8988T (cell line): Measurements from ENCODE around the gene EQTN.

ENCODE experiments used
- DNase-seq: peaks from one replicate; pipeline ENCODE4 v3.0.0; 2011

The EQTN gene

DNA sequence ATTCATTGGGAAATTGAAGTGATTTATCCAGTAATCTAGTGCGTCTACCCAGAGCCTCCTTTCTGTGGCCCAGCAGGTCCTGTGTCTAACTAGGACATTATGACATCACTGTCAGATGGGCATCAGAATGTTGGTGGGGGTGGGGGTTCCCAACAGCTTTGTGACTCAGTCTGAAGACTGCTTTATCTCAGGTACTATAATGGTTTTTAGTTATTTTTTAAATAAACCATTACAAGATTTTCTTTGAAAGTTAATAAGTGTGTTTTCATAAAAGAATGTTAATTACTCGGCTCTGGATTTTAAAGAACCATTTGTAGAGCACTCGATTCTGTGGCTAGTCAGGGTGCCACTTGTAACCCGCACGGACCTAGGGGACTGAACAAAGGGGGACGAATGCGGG is at the start of gene EQTN:
EQTN (minus strand) TSS at position 101 of the 400 bp plus-strand sequence; CDS start at position 6, 95 bp downstream.
- no peak for DNase-seq

DNA sequence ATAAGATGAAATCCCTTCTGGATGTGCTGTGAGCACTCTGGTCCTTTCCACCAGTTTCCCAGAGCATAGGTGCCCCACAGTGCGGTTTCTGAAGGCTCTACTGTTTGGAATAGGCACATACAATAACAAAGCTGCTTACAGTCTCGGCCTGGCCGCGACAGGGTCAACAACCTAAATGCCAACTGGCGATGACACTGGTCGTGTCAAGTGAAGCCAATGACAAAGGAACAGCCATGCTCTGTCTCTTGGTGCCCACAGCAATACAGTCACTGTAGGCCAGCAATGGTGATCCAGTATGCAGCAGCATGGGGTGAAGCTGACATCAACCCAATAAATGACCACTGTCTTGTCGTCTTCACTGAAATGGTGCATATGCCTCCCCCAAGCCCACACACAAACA is 47.8 kb upstream of the EQTN start:
- no peak for DNase-seq

DNA sequence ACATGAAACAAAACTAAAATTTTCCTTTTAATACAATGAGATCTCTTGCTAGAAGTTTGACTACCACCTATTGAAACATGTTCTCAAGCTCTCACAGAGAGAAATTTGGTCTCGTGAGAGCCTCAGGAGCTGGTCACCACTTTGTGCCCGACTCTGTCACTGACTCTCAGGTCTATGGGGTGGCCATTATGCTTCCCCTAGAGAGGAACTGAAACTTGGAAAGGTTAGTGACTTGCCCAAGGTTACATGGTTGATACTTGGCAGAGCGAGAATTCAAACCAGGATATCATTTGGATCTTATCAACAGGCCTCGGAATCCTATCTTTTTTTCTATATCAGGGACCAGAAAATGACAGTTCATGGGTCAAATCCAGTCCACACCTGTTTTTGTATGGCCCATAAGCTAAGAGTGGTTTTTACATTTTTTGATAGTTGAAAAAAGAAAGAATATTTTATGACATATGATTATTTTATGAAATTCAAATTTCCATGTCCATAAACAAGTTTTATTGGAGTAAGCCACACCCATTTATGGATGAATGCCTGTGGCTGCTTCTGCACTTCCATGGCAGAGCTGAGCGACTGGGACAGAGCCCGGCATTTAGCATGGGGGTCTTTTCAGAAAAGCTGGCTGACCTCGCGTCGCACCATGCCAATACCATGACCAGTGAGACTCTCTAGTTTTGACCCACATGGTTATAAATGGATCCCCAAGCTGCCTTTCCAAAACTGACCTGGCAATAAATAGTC is 44.8 kb upstream of the EQTN start:
- DNase-seq: no peak

GRCh38 chr9:27340961-27341511 is 44.1 kb upstream of the EQTN start:
- DNase-seq: no peak

GRCh38 chr9:27340285-27340674 is 43.3 kb upstream of the EQTN start:
- DNase-seq: no peak

GRCh38 chr9:27339661-27340284 is 42.8 kb upstream of the EQTN start:
- no peak for DNase-seq

DNA sequence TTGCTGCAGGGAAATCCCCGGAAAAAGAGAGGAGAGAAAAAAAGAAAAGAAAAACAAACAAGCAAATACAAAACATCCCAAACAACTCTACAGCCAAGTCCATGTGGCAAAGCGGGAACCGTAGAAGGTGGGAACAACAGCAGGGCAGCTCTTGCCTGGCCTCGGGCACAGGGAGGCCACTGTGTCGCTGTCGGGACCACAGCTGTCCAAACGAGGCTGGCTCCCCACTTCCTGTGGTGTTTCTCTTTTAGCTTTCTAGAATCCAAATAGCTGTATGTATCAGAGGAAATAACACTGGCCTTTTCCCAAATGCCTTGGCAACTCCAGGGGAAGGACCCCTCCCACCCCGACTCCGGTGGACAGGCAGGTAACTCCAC is 41.6 kb upstream of the EQTN start:
- DNase-seq: no peak

- DNase-seq: no peak
Measured at GRCh38 chr9:27337833-27338526, 41.0 kb upstream of the EQTN start.

- no peak for DNase-seq
Measured at GRCh38 chr9:27337236-27337635, 40.3 kb upstream of the EQTN start.

GRCh38 chr9:27336829-27337228 is 39.9 kb upstream of the EQTN start:
- no peak for DNase-seq

DNA sequence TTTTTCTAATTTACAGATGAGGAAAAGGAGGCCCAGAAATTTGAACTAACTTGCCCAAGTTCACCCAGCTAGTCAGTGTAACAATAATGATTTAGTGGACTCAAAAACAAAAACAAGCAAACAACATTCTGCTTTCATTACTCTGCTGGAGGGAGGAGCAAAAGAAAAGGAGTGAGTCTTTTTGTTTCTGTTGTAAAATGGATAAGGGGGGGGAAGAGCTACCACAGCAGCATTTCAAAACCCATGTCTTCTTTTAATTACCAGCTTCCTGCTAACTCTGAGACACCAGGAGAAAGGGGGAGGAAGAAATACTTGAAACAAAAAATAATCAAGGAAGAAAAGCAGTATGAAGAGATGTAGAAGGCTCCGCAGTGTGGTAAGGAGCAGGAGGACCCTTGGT is 39.2 kb upstream of the EQTN start:
- DNase-seq: no peak

GRCh38 chr9:27335075-27335474 is 38.1 kb upstream of the EQTN start:
- no peak for DNase-seq

- DNase-seq: peak; percentile 28
Measured at GRCh38 chr9:27333241-27334052, 36.5 kb upstream of the EQTN start.

GRCh38 chr9:27331393-27331792 is 34.4 kb upstream of the EQTN start:
- DNase-seq: no peak

DNA sequence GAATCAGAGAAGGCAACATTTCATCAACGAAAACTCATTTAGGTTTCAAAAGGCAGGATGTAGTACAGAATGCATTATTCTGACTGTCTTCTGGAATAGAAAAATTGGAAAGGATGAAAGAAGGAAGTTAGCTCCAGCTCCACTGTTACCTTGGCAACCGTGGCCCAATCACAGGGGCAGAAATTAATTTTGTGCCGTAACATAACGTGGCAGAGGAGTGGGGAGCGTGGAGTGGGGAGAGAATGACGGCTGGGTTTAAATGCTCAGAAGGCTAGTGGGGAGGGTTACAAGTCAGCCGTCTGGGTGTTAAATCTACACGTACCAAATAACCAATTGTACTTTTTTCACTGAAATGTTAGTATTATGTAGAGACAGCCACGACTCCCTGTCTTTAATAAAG is 32.3 kb upstream of the EQTN start:
- no peak for DNase-seq

- no peak for DNase-seq
Measured at GRCh38 chr9:27328483-27328882, 31.5 kb upstream of the EQTN start.

- no peak for DNase-seq
Measured at GRCh38 chr9:27311184-27311583, 14.2 kb upstream of the EQTN start.

DNA sequence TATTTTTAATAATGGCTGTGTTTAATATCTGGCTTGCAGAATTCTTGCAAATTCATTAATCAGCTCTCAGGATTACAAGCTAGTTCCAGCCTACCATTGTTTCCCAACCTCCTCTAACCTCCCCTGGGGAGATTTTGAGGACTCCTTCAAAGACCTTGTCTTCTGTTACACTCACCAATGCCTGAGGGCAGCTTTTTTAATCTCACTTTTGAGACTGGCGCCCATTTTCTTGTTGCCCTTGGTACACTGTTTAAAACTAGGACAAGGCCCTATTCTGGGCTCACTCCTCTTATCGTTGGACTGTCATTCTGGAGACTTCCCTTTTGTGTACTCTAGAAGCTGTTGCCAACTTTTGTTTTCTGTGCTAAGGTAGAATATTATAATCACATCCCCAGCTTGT is 13.6 kb upstream of the EQTN start:
- DNase-seq: no peak

DNA sequence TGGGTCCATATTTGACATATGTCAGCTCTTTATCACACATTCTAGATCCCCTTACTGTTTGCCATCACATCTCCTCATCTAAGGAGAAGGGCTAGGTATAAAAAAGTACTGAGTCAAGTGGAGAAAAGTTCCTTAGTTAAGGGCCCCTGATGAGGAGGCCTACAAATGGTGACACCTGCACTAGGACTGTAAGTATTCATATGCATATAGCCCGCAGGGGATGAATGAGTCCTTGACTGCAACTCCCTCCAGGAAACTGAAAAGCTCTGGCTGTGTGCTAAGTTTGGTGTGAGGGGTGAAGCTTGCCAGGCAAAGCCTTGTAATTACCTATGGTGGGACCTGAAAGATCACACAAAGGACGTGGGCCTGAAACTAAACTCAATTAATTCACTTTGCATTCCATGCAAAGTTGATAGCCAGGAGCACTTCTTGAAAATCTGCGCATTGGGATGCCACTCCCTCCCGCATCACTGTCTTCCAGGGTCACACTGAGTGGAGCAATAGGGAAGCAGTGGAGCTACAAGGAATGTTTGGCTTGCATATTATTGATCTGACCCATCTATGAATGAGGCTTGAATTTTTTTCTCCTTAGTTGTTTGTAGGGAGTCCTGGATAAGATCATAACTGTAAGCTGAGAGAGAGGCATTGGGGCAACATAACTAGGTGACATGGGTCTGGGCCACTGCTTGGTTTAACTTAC is 11.9 kb upstream of the EQTN start:
- DNase-seq: no peak

DNA sequence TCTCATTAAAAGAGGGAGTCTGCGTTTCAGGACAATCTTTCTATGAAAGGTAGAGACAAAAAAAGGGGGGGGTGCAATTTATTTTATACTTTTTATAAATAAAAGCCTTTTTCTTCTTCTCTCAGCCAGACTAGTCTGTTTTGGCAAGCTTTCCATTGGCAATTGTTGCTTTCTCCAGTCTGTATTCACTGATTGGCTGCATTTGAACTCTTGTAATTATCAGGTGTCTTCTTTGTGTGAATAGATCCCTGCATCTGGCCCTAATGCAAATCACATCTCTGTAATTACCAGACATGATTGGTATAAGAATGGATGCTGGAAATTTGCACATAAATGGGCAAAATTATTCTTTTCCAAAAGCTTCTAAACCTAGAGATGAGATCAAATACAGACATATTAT is 7.6 kb upstream of the EQTN start:
- no peak for DNase-seq

DNA sequence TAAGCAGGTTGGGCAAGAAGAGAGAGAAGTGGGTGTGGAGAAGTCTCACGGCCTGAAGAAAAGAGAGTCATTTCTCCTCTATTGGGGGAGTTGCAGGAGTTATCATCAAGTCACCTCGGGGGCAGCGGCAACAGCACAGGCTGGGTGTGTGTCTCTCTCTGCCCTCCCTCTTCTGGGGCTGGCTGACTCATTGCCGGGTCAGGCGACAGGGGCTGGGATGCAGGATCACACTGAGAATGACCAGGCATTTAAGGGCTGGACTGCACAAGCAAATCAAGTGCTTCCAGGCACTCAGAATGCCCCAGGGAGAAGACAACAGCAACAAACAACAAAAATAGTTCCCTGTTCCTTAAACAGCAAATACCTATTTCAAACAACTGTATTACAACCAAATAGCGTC is 6.3 kb upstream of the EQTN start:
- no peak for DNase-seq

- no peak for DNase-seq
Measured at GRCh38 chr9:27293996-27294395, 3.0 kb downstream of the EQTN start.
